Right ventricle myocardium superior (tissue), 1 donor: ENCODE data around the gene RPS19. TPM values are rescaled to one million over a fixed set of nuclear protein-coding genes. Genes with fewer than 3 reads are reported as not detected.

Experiments
- ATAC-seq: fragments of 200-7000 bp; cut with Tn5 transposase; one replicate; pipeline ENCODE4 v1.9.1; 2020; ENCODE audit warnings: mild to moderate bottlenecking; ENCODE audit not compliant: poor library complexity
- DNase-seq: peaks from one replicate; pipeline ENCODE4 v3.0.0-alpha.2; 2020
- intact Hi-C: fragments of 100-400 bp; cut with DNase I; formaldehyde crosslinking; loops from one replicate; pipeline ENCODE4 v1.11.2; 2022
- microRNA-seq: library from miRNA; unstranded; fragments of <30 nt; microRNA quantifications from one replicate; pipeline ENCODE4 v1.2.0, GENCODE V29; 2020
- total RNA-seq: library from RNA; stranded (reverse); fragmentation: NEBNext Ultra II Directional; extraction: Animal tissue kit (Norgen Biotek cat#: 25700); gene quantifications from one replicate; pipeline ENCODE4 v1.2.1, GENCODE V29; 2021
- donor health status: DM: no; HTN: yes; CAD: no; lungs with severe emphysema.

Gene RPS19
- total RNA-seq, 1 donor from 2014 or later, result 586 TPM

- ATAC-seq, result no peak
- intact Hi-C loops, result no loop called here
- DNase-seq, result no peak
Observed at GRCh38 chr19:41920882-41921576, 61.0 kb downstream of the RPS19 start.

- no peak for ATAC-seq
- no peak for DNase-seq
- intact Hi-C loops, result no loop called here
Observed at GRCh38 chr19:41921577-41922576, 61.8 kb downstream of the RPS19 start.

Small RNA genes lying within 50 kb of the gene (microRNA-seq; reads per million reads assigned to microRNA genes)
- gene MIR6797, result not detected

Other genes with a start within 250 kb of the RPS19 start
- 0.46 TPM for gene CEACAM4, start 233.2 kb upstream of the RPS19 start, total RNA-seq
- gene CEACAM7, start 172.0 kb upstream of the RPS19 start, total RNA-seq, result not detected
- gene CEACAM5, start 151.6 kb upstream of the RPS19 start, total RNA-seq, result not detected
- gene CEACAM6, start 104.7 kb upstream of the RPS19 start, total RNA-seq, result not detected
- not detected for gene CEACAM3, start 63.7 kb upstream of the RPS19 start, total RNA-seq
- gene LYPD4, start 15.6 kb upstream of the RPS19 start, total RNA-seq, result not detected
- not detected for gene DMRTC2, start 15.2 kb upstream of the RPS19 start, total RNA-seq
- not detected for gene CD79A, start 17.0 kb downstream of the RPS19 start, total RNA-seq
- gene ARHGEF1, start 22.9 kb downstream of the RPS19 start, total RNA-seq, result 30.1 TPM
- gene ERFL, start 68.2 kb downstream of the RPS19 start, total RNA-seq, result not detected
- gene RABAC1, start 99.1 kb downstream of the RPS19 start, total RNA-seq, result 62.1 TPM
- gene ATP1A3, start 134.0 kb downstream of the RPS19 start, total RNA-seq, result 388 TPM
- gene GRIK5, start 210.0 kb downstream of the RPS19 start, total RNA-seq, result 4.0 TPM
- gene ZNF574, start 215.9 kb downstream of the RPS19 start, total RNA-seq, result 8.4 TPM